Activated CD4-positive, alpha-beta T cell treated with anti-CD3 and anti-CD28 coated beads, Interleukin-2, amount 10 ng/mL, durations not matched to agents 7 days and 5 days (primary cell): Measurements from ENCODE around the gene C1orf56. TPM values are rescaled to one million over a fixed set of nuclear protein-coding genes. Genes with fewer than 3 reads are reported as not detected.

Source experiments
- CTCF ChIA-PET: fragments of 350-600 bp; sonication (Branson Sonifier 250); formaldehyde crosslinking; loops from one replicate; lab custom pipeline; 2021; ENCODE audit warnings: antibody characterized with exemption; lab: Charles Lee
- POLR2A ChIA-PET: fragments of 350-600 bp; sonication (Branson Sonifier 250); formaldehyde crosslinking; loops from one replicate; lab custom pipeline; 2021; ENCODE audit warnings: antibody characterized with exemption; lab: Charles Lee
- DNase-seq: peaks from one replicate; pipeline ENCODE4 v3.0.0-alpha.2; 2020
- H3K27ac Mint-ChIP-seq: one replicate; pipeline ENCODE4 v1.8.0; 2021; ENCODE audit warnings: mild to moderate bottlenecking, moderate library complexity, mixed read lengths
- H3K27me3 Mint-ChIP-seq: one replicate; pipeline ENCODE4 v1.8.0; 2021; ENCODE audit warnings: mixed read lengths
- H3K36me3 Mint-ChIP-seq: one replicate; pipeline ENCODE4 v1.8.0; 2021; ENCODE audit warnings: low read depth, mixed read lengths
- H3K4me1 Mint-ChIP-seq: one replicate; pipeline ENCODE4 v1.8.0; 2021; ENCODE audit warnings: mixed read lengths
- H3K4me3 Mint-ChIP-seq: one replicate; pipeline ENCODE4 v1.8.0; 2021; ENCODE audit warnings: mild to moderate bottlenecking, moderate library complexity, mixed read lengths
- H3K9me3 Mint-ChIP-seq: one replicate; pipeline ENCODE4 v1.8.0; 2021; ENCODE audit warnings: mixed read lengths
- total RNA-seq, 2 experiments: library from RNA; stranded (reverse); gene quantifications; one replicate each; pipeline ENCODE4 v1.2.3, GENCODE V29; 2021

C1orf56 gene
- total RNA-seq, 2 experiments from 2014 or later = 0.62 to 1.3 TPM

DNA sequence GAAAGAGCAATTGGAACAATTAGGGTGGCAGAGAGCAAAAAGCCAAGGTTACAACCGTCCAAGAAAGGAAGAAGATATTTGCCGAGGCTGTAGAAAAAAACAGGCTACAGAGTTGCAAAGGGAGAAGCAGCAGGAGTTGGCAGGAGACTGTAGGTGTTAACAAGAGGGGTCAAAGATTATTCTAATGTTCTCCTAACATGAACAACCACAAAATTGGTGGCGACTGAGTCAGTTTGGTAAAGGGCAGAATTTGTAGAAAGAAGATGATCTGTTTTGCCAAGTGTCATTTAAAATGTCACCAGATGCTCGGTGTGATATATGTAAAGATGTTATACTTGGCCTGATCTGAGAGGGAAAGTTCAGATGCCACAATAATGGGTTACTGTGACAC is 39.7 kb upstream of the C1orf56 start:
- Mint-ChIP-seq H3K27ac (peak overlapping the region; percentile 94), H3K4me3 (peak overlapping the region; percentile 98), H3K4me1 (peaks cover 83% of the 10 kb centered on the region), H3K9me3 (no peaks in the 10 kb centered on the region), H3K36me3 (peaks cover 8% of the 10 kb centered on the region), H3K27me3 (no peaks in the 10 kb centered on the region)
- DNase-seq = no peak
- POLR2A ChIA-PET = no interaction called here
- CTCF ChIA-PET = interaction anchor here (1.2 to 4.3 kb wide), 2 partner anchors 13 to 16 kb away, joined by 3 to 41 read pairs; no protein-coding TSS in a partner anchor

DNA sequence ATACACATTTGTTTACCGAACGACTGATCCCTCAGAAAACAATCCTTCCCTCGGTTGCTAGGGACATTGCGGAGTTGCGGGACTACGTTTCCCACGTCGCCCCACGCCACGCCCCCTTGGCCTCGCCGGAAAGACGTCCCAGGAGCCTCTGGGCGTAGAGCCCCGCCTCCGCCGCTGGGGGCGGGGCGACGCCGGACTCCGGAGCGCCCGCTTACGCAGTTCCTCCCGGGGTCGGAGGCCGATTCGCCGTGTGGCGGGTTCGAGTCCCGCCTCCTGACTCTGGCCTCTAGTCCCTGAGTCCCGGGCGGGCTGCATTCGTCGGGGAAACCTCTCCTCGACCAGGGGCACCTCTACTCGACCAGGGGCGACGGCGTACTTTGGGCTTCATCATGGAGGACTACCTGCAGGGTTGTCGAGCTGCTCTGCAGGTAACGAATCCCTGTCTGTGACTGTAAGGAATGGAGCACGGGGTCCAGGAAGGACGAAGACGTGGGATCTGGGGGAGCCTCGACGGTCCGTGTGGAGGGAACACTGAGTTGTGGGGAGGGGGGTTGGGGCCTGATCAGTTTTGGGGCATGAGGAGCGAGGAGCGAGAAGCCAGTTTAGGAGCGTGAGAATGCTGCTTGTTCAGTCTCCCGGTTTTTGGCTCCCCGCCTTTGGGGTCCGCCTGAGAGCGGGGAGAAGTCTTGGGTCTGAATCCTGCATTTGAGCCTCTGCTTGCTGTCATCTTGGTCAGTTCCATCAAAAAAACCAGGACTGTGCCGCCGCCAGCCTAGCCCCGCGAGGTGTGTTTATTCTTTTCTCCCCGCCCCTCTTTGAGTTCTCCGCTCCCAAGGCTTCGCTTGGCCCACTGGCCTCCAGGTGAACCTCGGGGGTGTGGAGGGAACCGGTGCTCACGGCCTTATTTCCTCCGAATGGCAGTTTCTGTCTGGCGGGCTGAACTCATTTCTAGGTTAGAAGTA is 39.0 kb upstream of the C1orf56 start, which contains the start of gene PRUNE1:
TSS of gene PRUNE1 (plus strand) at position 206 of the 962 bp plus-strand sequence. CDS start at position 390, 184 bp downstream.
- H3K27ac Mint-ChIP-seq = peak within 1 kb of the TSS; percentile 94
- CTCF ChIA-PET = no interaction called here
- DNase-seq = peak; percentile 96
- H3K27me3 Mint-ChIP-seq = no peaks in the 10 kb centered on the region
- H3K4me3 Mint-ChIP-seq = peak within 1 kb of the TSS; percentile 98
- H3K4me1 Mint-ChIP-seq = peaks cover 76% of the 10 kb centered on the region
- H3K9me3 Mint-ChIP-seq = no peaks in the 10 kb centered on the region
- peaks cover 8% of the 10 kb centered on the region for H3K36me3 Mint-ChIP-seq
- POLR2A ChIA-PET = no interaction called here

DNA sequence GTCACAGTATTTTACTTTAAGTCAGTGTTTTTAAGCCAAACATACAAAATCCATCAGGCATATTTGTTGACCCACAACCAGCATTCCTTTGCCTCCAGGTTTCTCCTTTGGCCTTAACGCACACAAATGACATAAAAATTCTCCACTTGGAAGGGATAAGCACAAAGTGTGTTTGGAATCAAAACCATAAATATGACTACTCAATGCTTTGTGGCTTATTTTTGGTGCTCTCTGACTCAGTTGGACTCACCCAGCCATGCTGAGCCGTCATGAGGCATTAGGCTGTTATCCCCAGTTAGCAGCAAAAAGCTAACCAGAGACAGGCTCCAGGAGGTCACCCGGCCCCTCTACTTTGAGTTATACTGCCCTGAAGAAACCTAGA is 38.4 kb upstream of the C1orf56 start:
- CTCF ChIA-PET = no interaction called here
- POLR2A ChIA-PET = no interaction called here
- peak overlapping the region; percentile 98 for H3K4me3 Mint-ChIP-seq

DNA sequence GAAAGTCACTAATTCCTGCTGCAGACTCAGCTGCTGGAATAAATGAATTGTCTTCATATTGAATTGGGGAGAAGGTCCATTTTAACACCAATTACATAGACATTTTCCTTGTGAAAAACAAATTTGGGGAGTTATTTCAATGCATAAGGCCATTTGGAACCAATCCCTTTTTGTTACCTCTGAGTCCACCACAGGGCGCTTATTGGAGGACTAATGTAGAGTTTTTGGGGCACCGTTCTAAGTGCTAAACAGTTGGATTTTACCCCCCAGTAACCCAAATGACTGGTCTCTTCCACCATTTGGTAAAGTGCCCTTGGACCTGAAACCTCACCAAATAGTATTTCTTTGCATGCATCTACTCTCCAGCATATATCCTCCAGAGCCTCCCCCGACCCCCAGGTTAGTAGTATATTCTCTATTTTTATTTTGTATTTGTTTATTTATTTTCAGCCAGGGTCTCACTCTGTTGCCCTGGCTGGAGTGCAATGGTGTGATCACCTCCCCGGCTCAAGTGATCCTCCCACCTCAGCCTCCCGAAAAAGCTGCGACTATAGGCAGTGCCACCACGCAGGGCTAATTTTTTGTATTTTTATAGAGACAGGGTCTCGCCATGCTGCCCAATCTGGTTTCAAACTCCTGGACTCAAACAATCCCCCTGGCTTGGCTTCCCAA is 37.7 kb upstream of the C1orf56 start:
- ChIA-PET POLR2A (no interaction called here), CTCF (interaction anchor here (0.6 to 1.3 kb wide), 2 partner anchors 38 to 242 kb away, joined by 3 to 5 read pairs; partner anchors contain the start of gene C1orf56)
- H3K9me3 Mint-ChIP-seq = no peaks in the 10 kb centered on the region
- H3K27me3 Mint-ChIP-seq = no peaks in the 10 kb centered on the region
- no peak overlapping the region for H3K27ac Mint-ChIP-seq
- H3K4me1 Mint-ChIP-seq = peaks cover 67% of the 10 kb centered on the region
- H3K4me3 Mint-ChIP-seq = peak overlapping the region; percentile 98
- peaks cover 10% of the 10 kb centered on the region for H3K36me3 Mint-ChIP-seq
- DNase-seq = no peak

More for the DNA sequence above, 38.4 kb upstream of the C1orf56 start:
- H3K4me1 Mint-ChIP-seq = peaks cover 71% of the 10 kb centered on the region
- H3K36me3 Mint-ChIP-seq = peaks cover 10% of the 10 kb centered on the region
- H3K9me3 Mint-ChIP-seq = no peaks in the 10 kb centered on the region
- H3K27me3 Mint-ChIP-seq = no peaks in the 10 kb centered on the region
- DNase-seq = no peak
- peak overlapping the region; percentile 94 for H3K27ac Mint-ChIP-seq

DNA sequence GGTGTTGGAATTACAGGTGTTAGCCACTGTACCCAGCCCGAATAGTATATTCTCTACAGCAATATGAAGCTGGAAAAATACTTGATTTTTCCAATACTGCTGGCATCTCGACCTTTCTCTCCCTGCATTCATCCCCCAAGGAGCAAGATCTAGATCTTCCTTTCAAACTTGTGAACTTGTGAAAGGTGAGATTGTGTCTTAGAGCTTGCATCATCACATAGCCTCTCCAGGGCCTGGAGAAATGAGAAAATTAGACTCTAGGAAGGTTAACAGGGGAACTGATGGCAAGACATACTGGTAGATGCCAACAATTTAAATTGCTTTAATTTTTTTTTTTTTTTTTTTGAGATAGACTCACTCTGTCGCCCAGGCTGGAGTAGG is 37.2 kb upstream of the C1orf56 start:
- no peak for DNase-seq
- peaks cover 10% of the 10 kb centered on the region for H3K36me3 Mint-ChIP-seq
- CTCF ChIA-PET = interaction anchor here (0.6 to 1.3 kb wide), 2 partner anchors 38 to 241 kb away, joined by 3 to 5 read pairs; partner anchors contain the start of gene C1orf56
- H3K27ac Mint-ChIP-seq = no peak overlapping the region
- no peaks in the 10 kb centered on the region for H3K27me3 Mint-ChIP-seq
- no peaks in the 10 kb centered on the region for H3K9me3 Mint-ChIP-seq
- H3K4me1 Mint-ChIP-seq = peaks cover 64% of the 10 kb centered on the region
- POLR2A ChIA-PET = interaction anchor here (0.6 kb wide), 1 partner anchor 653 kb away, joined by 11 read pairs; no protein-coding TSS in a partner anchor
- no peak overlapping the region for H3K4me3 Mint-ChIP-seq

DNA sequence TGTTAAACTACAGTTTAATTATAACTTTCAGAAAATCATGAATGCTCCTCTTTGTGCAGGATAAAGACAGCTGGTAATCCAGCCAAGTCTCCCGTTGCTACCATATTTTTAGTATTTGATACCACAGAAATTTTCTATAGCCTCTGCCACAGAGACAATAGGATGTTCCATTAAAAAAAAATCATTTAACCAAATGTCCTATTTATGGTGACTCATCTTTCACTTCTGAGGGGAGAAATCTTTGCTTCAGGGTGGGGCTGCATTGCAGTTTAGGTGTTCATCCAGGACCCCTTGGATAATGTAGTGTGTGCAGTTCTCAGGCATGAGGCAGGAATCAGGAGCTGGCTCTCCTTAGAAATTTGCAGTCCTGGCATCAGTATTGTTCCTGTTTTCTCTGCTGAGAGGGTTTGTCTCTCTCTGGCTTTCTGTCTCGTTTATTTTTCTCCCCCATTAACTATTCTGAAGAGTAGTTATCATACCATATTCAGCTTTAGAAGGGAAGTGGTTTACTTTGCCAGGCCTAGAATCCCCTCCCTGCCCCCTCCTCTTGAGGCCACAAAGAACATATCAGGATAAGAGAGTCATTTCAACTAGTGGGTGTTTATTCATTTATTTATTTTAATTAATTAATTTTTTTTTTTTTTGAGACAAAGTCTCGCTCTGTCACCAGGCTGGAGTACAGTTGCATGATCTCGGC is 36.2 kb upstream of the C1orf56 start:
- H3K9me3 Mint-ChIP-seq = no peaks in the 10 kb centered on the region
- ChIA-PET CTCF (interaction anchor here (0.5 to 1.1 kb wide), 4 partner anchors 14 to 219 kb away, joined by 3 to 5 read pairs (median 4); no protein-coding TSS in a partner anchor), POLR2A (interaction anchor here (0.6 kb wide), 1 partner anchor 654 kb away, joined by 11 read pairs; no protein-coding TSS in a partner anchor)
- DNase-seq = no peak
- no peak overlapping the region for H3K27ac Mint-ChIP-seq
- H3K4me3 Mint-ChIP-seq = no peak overlapping the region
- peaks cover 10% of the 10 kb centered on the region for H3K36me3 Mint-ChIP-seq
- H3K27me3 Mint-ChIP-seq = no peaks in the 10 kb centered on the region
- peaks cover 55% of the 10 kb centered on the region for H3K4me1 Mint-ChIP-seq

DNA sequence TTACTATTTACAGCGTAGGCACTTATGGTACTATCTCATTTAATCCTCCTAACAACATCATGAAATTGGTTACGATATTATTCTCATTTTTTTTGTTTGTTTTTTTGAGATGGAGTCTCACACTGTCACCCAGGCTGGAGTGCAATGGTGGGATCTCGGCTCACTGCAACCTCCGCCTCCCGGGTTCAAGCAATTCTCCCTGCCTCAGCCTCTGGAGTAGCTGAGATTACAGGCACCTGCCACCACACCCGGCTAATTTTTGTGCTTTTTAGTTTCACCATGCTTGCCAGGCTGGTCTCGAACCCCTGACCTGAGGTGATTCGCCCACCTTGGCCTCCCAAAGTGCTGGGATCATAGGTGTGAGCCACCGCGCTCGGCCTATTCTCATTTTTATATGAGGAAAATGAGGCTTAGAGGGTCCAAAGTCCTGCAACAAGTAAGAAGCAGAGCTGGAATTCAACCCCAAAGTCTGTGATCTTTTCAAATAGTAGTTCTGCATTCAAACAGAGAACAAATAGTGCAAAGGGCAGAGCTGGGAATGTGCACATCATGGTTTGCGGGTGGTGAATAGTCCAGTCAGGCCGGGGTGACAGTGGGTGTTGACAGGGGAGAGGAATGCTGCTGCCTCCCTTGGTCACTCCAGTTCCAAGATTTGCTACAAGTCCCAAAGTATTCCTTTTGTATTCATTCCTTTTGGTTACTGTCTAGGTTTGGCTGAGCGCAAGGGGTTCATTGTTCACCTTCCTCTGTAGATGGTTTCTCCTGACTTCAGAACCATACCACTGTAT is 34.7 kb upstream of the C1orf56 start:
- Mint-ChIP-seq H3K27ac (no peak overlapping the region), H3K9me3 (no peaks in the 10 kb centered on the region), H3K27me3 (no peaks in the 10 kb centered on the region), H3K36me3 (peaks cover 10% of the 10 kb centered on the region), H3K4me3 (no peak overlapping the region), H3K4me1 (peaks cover 40% of the 10 kb centered on the region)
- POLR2A ChIA-PET = no interaction called here
- DNase-seq = no peak
- CTCF ChIA-PET = interaction anchor here (0.6 to 1.4 kb wide), 3 partner anchors 46 to 144 kb away, joined by 3 to 4 read pairs (median 3); partner anchors contain the start of genes CDC42SE1 and TNFAIP8L2

DNA sequence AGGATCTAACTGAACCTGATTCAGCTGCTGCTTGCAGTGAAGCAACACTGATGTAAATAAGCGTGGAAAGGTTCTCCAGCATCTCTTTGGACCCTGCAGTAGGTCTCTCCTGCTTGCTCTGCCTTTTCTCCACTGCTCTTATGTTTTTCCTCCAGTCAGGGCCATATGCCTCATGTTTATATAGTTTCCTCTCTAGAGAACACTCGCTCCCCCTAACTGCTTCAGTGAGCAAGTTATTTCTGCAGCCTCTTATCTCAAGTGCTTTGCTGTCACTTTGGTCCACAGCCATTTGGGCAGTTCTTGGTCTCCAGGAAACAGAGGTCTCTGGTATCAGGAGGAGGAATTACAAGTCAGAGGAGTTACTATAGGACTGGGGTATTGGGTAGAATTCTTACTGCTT is 34.0 kb upstream of the C1orf56 start:
- Mint-ChIP-seq H3K36me3 (peaks cover 13% of the 10 kb centered on the region), H3K4me1 (peaks cover 34% of the 10 kb centered on the region), H3K9me3 (no peaks in the 10 kb centered on the region), H3K27ac (no peak overlapping the region), H3K4me3 (no peak overlapping the region), H3K27me3 (no peaks in the 10 kb centered on the region)
- ChIA-PET CTCF (interaction anchor here (1.4 kb wide), 1 partner anchor 143 kb away, joined by 4 read pairs; the partner anchor contains the start of gene TNFAIP8L2), POLR2A (no interaction called here)
- no peak for DNase-seq

DNA sequence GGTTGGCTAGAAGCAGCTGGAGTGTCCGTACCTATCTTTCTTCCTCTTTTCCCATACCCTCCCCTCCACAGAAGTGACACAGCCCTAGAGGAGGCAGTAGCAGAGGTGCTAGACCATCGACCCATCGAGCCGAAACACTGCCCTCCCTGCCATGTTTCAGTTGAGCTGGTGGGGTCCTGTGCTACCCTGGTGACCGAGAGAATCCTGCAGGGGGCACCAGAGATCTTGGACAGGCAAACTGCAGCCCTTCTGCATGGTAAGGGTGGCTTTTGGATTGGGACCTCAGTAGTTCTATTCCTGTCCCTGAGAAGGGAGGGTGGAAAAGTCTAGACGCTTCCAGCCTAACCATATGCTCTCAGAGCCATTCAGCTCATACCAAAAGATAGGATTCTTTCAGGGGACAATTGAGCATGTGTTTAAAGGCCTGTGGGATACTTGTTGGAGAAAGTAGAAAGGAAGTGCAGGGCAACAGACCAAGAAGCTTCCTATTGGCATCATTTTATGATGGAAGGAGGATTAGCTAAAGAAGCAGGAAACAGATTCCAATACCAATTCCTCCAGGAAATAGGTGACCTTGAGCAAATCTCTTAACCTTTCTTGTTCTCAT is 22.9 kb upstream of the C1orf56 start:
- peaks cover 35% of the 10 kb centered on the region for H3K36me3 Mint-ChIP-seq
- CTCF ChIA-PET = interaction anchor here (0.6 to 1.8 kb wide), 28 partner anchors 9 to 327 kb away, joined by 3 to 11 read pairs (median 3); partner anchors contain the start of genes CDC42SE1, GOLPH3L, MLLT11 and TNFAIP8L2

DNA sequence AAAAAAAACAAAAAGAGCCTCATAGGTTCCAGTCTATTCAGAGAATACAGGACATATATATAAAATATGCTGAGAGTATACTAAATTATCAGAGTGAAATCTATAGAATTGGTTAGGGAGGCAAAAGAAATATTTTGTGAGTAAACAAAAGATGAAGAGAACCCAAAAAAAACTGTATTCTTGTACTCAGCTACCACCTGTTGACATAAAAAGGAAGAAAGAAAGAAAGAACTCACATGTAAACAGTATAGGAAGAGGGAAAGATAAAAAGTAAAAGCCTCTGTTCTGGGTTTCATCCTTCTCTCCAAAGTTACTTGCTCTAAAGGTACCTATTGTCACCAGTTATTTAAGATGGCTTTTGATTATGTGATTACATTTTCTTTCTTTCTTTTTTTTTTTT is 21.1 kb upstream of the C1orf56 start:
- ChIA-PET CTCF (interaction anchor here (1.2 to 1.5 kb wide), 2 partner anchors 11 to 23 kb away, joined by 3 to 4 read pairs; no protein-coding TSS in a partner anchor), POLR2A (interaction anchor here (0.9 kb wide), 1 partner anchor 31 kb away, joined by 3 read pairs; no protein-coding TSS in a partner anchor)
- Mint-ChIP-seq H3K9me3 (no peaks in the 10 kb centered on the region), H3K27ac (no peak overlapping the region), H3K4me3 (no peak overlapping the region), H3K36me3 (peaks cover 39% of the 10 kb centered on the region), H3K4me1 (peaks cover 9% of the 10 kb centered on the region), H3K27me3 (no peaks in the 10 kb centered on the region)
- no peak for DNase-seq

More for the DNA sequence above, 22.9 kb upstream of the C1orf56 start:
- H3K27me3 Mint-ChIP-seq = no peaks in the 10 kb centered on the region
- H3K4me3 Mint-ChIP-seq = no peak overlapping the region
- peak; percentile 91 for DNase-seq
- H3K4me1 Mint-ChIP-seq = peaks cover 9% of the 10 kb centered on the region
- peak overlapping the region; percentile 66 for H3K27ac Mint-ChIP-seq
- POLR2A ChIA-PET = interaction anchor here (0.6 kb wide), 1 partner anchor 228 kb away, joined by 4 read pairs; no protein-coding TSS in a partner anchor
- no peaks in the 10 kb centered on the region for H3K9me3 Mint-ChIP-seq

DNA sequence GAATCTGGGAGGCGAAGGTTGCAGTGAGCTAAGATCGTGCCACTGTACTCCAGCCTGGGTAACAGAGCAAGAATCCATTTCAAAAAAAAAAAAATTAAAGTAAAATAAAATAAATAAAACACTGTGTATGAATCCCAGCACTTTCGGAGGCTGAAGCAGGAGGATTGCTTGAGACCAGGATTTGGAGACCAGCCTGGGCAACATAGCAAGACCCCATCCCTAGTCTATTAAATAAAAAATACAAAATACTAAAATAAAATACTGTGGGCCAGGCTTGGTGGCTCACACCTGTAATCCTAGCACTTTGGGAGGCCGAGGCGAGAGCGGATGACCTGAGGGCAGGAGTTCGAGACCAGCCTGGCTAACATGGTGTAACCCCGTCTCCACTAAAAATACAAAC is 15.4 kb upstream of the C1orf56 start:
- peaks cover 3% of the 10 kb centered on the region for H3K4me1 Mint-ChIP-seq
- no peaks in the 10 kb centered on the region for H3K27me3 Mint-ChIP-seq
- H3K27ac Mint-ChIP-seq = no peak overlapping the region
- CTCF ChIA-PET = interaction anchor here (0.7 to 1.7 kb wide), 3 partner anchors 26 to 331 kb away, joined by 3 read pairs; no protein-coding TSS in a partner anchor
- no peak overlapping the region for H3K4me3 Mint-ChIP-seq
- H3K9me3 Mint-ChIP-seq = no peaks in the 10 kb centered on the region
- POLR2A ChIA-PET = no interaction called here
- peaks cover 37% of the 10 kb centered on the region for H3K36me3 Mint-ChIP-seq
- DNase-seq = no peak
